NCI-H128 (cell line): ENCODE results near the gene ME3.

Experiments
- DNase-seq: peaks from one replicate; lab custom pipeline; 2025; ENCODE audit not compliant: unreplicated experiment; lab: John Stamatoyannopoulos, UW

ME3 gene

DNA sequence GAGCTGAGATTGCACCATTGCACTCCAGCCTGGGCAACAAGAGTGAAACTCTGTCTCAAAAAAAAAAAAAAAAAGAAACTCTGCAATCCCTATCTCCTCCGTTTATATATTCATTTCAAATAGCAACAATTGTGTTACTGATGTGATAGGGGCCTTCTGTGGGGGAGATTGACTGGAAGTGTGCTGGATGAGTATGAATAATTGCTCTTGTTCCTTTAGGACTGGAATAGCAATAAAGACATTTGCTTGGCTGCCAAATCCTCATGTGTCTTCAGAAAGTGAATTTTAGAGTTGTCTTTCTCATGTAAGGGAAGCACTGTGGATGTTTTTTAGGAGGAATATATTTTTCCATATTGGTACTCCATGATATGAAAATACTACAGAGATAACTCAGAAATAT is 21.1 kb upstream of the ME3 start:
- no peak for DNase-seq

DNA sequence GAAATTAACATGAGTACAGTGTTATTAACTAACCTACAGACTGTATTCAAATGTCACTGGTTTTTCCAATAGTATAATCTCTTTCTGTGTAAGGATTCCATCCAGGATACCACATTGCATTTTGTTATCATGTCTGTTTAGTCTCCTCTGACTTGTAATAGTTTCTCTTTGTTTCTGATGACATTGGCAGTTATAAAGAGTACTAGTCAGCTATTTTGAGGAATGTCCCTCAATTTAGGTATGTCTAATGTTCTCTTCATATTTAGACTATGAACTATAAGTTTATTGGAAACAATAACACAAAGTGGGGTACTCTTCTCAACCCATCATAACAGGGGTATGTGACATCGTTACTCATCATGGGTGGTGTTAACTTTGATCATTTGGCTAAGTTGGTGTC is 20.3 kb upstream of the ME3 start:
- no peak for DNase-seq

DNA sequence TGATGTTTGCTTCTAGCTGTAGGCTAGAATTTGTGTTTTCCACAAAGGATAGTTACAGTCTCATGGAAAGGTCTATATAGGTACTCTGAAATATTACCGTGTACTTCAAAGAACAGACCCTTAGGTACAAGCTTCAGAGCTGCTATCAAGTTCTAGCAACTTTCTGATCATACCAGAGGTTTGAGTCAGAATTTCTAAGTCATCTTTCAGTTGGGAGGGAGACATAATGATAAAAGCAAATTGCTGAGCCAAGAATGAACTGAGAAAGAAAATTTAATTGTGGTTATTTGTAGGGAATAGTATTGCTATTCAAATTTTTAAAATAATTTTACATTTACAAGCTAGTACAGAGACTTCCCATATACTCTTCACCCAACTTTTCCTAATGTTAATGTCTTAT is 19.9 kb upstream of the ME3 start:
- DNase-seq, result no peak

DNA sequence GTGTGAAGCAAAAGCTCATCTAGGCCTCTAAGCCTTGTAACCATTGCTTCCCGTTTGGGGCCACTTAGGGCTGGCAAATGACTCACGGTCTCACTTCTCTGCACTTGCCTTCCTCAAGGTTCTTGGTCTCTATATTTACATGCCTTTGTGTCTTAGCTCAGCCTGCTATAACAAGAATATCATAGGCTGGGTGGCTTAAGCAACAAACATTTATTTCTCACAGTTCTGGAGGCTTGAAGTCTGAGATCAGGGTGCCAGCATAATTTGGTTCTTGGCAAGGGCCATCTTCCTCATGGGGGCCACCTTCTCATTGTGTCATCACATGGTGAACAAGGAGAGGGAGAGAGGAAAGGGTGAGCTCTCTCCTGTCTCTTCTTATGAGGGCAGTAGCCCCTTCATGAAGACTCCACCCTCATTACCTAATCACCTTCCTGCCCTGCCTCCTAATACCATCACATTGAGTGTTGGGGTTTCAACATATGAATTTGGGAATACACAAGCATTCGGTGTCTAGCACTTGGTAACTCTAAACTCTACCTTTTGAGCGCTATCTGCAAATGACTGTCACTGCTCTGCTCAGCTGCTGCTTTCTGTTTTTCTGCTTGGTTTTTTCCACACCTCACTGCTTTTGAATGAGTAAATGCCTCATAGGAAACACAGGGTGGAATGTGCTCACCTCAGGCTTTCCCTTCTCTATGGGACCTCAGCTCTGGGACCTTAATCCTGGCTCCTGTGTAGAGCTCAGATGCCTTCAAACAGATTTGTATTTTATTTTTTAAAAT is 16.2 kb upstream of the ME3 start:
- DNase-seq, result no peak

DNA sequence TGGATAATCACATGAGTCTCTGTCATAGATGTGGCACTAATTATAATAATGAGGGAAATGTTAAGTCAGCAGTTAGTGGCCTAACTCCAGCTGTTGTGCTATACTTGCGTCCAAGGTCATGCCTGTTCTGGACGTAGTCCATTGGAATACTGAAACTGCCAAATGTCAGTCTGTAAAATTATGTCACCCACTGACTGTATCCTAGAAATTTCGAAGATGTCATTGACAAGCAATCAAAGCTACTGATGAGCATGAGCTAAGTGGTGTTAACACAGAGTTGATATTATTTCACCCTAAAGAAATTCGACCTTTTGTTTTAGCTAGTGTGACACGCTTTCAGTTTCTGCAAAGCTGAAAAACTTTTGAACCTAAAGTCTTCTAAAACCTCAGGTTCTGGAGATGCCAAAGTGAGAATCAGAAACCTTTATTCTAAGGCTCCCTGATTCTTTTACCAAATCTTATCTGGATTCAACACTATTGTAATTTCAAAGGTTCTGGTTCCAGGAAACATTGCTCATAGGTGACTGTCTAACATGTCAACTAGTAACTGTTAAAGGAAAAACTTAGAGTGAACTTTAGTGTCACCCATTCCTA is 14.9 kb upstream of the ME3 start:
- no peak for DNase-seq

DNA sequence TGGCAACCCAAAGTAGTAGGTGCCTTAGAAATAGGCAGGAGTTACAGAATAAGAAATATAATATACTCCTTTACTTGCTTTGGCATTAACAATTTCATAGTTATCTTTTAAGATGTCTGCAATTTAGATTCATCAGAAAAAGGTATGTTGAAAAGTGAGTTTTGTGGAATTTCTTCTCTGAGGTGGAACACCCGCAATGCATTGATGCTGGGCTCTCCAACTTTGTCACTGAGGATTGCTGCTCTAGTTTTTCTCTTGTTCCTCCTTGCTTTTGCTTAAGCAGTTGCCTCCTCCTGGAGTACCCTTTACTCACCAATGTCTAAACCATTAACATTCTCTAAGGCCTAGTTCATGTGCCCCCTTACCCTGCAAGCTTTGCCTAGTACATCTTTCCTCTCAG is 14.1 kb upstream of the ME3 start:
- DNase-seq, result no peak

DNA sequence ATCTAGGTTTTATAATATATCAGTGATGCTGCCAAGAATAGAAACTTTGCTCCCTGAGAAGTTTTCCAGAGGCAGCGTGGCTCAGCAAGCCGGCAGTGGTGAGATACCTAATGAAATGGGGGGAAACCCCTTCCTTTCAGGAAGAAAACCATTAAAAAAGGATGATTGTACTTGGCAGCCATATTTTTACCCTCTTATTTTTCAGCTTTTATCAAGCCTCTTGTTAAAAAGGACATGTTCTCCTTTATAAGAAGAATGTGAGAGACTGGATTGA is 9.0 kb upstream of the ME3 start:
- no peak for DNase-seq

DNA sequence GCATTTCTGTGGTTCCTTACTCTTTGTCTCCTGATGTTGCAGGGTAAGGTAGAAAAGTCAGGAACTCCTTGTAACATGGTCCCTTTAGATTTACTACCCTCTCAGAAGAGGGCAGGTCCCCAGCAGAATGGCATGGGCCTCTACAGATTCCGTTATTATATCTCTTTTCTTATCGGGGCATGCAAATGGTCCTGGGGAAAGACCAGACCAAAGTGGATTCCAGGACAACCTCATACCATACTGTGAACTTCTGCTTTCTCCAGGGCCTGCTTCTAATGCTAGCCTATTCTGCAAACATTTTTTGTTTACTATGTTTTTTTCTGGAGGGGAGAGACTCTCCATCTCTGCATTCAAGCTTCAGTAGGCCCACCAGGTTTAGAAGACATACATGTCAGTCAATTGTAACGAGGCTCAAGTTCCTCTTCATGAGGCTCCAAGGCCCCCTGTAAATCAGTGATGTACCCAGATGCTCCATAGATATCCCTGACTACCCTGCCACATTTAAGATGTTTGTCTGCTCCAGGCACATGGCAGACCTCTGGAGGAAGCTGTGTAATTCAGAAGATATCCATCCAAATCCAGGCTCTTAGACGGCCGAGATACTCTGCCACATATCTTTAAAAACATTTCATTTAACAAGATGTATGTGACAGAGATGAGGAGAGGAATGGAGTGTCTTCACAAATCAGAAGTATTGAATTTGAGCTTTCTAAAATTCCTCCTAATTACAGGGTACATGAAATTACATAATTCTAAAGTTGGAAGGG is 8.5 kb upstream of the ME3 start:
- DNase-seq, result no peak

DNA sequence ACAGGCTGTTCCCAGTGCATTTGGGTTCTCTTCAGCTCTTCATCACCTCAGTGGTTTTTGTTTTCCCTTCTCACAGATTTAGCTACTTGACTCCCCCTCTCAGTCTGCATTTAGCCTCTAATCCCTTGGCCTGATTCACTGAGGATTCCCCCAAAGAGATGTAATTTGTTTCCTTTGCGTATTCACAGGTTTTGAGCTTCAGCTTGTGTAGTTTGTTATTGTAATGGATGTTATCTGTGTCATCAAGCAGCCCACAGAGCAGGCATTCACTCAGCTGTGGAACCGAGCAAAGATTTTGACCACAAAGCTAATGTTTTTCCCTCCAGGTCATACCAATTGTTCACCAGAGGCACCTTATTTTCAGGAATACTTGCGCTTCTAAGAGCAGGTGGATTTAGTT is 6.4 kb upstream of the ME3 start:
- DNase-seq, result no peak

DNA sequence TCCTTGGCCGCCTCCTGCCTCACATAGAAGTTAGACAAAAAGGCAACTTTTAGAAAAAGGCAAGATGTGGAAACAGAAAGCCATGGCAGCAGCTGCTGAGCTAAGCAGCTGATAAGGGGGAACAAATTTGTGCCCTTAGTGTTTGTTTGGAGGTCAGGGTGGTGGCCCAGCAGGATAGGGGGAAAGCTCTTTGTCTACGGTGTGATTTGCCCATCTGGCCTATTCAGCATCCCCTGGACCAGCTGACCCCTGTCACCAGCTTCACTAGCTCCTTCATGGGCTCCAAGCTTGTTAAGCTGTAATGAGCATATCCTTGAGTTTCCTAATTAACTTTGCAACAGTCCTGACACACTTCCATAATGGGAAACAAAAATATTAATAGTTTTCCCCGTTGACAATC is 5.9 kb upstream of the ME3 start:
- no peak for DNase-seq

DNA sequence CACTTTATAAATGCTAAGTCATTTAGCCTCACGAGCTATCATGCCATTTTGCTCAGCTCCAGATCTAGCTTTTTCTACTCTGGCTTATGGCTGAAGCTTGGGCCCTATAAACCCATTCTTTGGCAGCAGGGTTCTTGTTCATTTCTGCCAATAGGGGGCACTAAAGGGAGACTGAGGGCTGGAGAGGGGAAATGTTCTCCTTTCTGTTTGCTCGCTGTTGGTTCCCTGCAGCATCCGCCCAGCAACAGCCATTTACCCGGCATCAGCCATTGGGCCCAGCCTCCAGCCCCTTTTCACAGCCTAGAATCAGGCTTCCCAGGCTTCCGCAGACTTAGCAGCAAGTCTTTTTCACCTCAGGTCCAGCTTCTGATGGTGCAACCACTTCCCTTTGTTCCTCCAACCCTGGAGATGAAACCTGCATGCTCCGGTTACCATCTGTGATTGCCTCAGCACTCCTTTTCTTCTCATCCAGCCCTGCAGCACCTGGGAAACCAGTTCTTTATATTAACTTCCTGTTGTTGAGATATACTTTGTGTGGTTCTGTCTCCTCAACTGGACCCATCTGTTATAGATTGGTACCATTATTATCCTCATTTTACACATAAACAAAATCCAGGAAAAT is 4.2 kb upstream of the ME3 start:
- no peak for DNase-seq

DNA sequence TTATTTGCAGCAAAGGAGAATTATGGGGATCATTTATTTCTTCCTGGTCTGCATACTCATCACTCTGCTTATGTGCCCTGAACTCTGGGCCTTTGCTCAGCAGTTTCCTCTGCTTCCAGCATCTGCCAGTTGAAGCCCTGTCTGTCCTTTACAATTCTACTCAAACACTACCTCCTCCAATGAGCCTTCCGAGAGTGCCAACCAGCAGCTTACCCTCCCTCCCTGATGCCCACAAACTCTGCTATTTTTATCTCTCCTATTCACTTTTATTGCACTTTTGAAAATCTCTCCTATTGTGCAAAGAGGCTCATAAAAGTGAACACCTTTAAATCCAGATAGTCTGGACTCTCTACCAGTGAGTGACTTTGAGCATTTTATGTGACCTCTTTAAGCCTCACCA is 3.6 kb upstream of the ME3 start:
- DNase-seq, result no peak

DNA sequence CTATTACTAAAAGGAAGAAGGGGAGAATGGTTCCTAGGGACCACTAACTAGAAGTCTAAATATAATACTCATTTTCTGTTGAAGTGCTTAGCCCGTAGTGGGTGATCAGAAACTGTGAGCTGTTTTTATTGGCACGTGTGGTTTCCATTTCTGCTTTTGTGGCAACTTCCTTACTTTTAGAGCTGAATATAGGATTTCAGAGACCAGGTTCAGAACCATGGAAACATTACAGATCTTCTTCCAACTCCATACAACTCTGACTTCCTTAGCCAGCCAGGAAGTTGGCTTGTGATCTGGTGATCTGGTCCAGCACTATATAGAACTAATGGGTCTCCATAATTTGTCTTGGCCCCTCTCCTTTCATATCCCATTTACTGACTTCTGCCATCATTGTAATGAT is 2.6 kb upstream of the ME3 start:
- no peak for DNase-seq

DNA sequence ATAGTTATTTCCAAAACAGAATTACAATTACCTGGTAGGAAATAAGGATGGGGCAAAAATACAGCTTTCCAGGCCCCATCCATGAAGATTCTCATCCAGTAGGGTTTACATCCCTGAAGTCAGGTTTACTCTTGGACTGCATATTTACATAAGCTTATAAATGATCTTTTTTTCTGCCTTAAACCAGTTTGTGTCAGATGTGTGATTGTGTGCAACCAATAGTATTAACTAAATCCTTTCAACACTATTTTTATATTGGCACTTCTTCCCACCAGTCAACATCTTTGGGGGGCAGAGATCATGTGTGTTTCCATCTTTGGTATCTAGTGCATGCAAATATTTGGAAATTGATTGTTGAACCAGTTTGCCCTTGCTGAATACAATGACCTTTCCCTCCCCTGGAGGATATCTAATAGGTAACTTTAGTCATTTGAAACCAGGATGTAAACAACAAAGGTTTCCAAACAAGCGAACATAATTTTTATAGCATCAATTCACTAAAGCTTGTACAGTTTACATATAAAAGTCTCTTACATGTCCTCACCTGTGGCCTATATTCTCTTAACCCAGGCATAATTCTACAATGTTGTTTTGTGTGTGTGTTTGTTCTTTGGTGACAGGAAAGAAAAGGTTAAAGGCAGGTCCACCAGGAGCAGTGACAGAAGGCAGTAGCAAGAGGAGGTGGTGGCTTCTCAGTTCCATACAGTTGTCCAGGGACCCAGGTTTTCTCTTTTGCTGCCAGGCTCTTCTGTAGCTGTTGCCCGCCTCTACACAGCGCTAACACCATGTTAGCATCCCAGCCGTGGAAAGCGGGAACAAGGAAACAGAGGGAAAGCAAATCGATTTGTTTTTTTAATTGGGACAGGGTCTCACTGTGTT is 1.7 kb upstream of the ME3 start:
- DNase-seq, result no peak

DNA sequence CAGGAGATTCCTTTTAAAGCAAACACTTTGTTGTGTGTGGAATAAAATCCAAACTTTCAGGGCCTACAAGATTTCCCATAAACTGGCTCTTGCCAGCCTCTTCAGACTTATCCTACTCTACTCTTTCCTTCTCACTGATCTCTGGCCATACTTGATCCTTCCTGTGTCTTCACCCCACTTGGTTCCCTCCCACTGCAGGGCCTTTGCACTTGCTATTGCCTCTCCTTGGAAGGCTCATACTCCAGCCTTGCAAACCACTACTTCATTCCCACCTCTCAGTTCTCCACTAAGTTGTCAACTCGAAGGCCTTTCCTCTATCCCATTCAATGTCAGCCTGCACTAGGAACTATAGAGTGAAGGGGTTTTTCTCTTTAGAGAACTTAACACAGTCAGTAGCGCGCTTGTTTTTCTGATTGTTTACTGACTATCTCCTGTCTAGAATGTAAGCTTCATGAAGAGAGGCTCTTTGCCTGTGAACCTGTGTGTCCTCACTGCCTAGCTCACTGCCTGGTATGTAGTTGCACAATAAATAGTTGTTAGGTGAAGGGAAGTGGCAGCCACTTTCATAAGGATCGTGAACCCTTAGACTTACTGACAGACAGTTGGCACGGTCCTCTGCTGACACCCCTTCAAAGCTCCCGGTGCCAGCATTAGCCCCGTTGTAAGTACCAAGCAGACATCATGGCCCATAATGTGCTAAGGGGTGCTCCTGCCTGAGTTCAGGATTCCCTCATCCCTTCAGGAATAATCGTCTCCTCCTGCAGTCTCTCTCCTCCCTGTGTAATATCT is 833 bp upstream of the ME3 start:
- no peak for DNase-seq

DNA sequence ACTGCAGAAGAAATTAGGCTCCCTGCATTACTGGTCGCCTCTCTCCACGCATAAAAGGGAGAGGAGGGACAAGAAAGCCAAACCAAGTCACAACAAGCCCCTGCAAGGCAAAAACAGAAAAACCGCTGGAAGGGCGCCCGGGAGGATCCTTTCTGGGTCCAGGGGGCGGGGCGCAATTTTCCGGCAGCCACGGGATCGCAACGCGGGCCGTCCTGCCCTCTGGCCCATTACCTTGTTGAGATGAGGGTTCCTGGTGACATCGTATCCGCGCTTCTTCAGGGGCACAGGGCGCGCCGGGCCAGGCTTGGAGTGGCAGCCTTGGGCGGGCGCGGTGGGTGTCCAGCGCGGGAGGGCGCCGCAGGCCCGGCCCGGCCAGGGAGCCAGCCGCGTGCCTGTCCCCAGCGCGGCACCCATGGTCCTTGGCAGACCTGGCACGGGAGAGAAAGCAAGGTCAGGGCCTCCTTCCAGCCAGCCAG is 847 bp downstream of the ME3 start:
- DNase-seq, result no peak

DNA sequence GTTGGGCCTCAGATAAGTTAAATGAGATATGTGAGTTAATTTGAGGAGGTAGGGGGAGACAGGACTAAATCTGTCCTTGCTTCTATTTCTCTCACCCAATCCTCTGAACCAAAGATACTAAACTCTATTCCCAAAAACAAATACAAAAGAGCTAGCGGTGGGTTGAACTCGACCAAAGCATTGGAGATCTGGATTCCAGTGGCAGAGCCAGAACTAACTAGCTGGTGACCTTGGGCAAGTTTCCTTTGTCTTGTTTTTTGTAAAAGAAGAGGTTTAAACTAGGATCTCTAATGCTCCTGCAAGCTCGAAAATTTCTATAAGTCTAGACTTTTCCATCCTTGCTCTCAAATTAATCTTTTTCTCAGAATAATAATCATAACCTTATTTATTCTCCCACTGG is 1.5 kb downstream of the ME3 start:
- no peak for DNase-seq

DNA sequence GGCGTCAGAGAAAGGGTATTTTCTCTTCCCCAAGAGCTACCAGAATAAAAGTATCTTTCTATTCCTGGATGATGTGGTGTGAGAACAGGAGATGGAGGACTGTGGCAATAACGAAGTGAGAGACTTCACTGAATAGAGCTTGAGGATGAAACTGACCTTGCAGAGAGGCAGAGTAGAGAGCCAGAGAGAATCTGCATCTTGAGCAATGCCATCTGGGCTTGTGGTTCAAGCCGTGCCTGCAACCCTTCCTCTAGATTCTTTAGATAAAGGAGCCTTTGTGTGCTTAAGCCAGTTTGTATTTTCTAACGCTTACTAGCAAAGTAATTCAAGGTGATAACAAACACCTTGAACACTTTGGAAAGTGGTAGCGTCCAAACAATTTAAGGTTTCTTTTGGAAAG is 2.2 kb downstream of the ME3 start:
- no peak for DNase-seq

DNA sequence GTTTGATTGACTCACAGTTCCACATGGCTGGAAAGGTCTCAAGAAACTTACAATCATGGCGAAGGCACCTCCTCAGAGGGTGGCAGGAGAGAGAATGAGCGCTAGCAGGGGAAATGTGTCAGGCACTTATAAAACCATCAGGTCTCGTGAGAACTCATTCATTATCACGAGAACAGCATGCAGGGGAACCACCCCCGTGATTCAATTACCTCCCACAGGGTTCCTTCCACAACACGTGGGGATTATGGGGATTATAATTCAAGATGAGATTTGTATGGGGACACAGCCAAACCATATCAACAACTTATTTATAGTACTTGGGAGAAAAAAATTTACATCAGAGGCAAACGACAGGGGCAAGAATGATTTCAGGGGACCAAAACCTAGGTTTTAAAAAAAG is 3.0 kb downstream of the ME3 start:
- DNase-seq, result no peak

DNA sequence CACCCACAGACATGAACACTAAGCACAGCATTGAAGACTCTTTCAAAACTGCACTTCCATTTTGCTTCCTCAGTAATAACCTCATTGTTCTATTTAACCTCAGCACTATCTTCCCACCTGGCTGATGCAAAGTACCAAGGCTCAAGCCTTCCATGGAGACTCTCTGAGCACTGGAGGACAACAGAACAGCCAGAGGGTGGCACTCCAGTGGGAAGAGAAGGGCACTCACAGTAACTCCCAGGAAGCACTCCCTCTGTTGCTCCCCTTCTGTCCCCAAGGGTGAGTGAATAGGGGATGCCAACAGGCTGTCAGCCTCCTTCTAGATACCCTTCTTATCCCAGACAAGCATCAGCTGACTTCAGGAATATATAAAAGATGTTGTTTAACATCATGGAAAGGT is 3.5 kb downstream of the ME3 start:
- no peak for DNase-seq
